ENCODE results near the gene ZNF709.

DNA sequence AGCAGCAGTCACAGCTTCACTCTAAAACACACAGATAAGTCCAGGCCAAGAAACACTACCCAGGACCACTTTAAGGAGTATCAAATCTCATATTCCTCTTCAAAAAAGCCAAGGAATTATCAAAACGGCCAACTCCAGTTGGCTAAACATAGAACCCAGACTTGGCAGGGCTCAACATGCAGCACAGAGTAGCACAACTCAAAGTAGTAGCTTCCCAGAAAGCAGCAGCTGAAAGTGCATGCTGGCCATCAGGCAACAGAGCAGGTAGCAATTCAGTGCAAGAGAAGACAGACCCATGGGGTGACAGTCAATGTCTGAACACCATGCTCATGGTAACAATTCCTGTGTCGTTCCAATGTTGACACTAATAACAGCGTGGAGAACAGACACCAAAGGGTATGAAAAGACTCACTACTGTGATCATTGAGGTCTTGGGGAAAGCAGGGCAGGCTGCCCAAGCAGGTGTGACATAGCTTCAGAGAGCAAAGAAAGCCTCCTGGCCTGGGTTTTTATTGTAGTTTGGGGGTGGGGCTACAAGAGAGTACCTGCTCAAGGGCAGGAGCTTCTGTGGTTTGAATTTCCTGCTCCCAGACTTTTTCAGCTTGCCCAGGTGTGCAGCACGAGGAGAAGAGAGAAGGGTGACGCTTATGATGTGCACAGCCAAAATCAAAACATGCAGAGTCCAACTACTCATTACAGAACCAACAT, 6.2 kb downstream of the ZNF709 start:
- TF ChIP-seq, protein P1, sequence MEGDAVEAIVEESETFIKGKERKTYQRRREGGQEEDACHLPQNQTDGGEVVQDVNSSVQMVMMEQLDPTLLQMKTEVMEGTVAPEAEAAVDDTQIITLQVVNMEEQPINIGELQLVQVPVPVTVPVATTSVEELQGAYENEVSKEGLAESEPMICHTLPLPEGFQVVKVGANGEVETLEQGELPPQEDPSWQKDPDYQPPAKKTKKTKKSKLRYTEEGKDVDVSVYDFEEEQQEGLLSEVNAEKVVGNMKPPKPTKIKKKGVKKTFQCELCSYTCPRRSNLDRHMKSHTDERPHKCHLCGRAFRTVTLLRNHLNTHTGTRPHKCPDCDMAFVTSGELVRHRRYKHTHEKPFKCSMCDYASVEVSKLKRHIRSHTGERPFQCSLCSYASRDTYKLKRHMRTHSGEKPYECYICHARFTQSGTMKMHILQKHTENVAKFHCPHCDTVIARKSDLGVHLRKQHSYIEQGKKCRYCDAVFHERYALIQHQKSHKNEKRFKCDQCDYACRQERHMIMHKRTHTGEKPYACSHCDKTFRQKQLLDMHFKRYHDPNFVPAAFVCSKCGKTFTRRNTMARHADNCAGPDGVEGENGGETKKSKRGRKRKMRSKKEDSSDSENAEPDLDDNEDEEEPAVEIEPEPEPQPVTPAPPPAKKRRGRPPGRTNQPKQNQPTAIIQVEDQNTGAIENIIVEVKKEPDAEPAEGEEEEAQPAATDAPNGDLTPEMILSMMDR (IDR thresholded peaks at IDR 0.05), result no peak
- no peak for TF ChIP-seq POLR2A (IDR thresholded peaks at IDR 0.05)
